Psoas muscle (tissue), 8 donors: ENCODE results near the gene RAB25. TPM values are rescaled to one million over a fixed set of nuclear protein-coding genes. Genes with fewer than 3 reads are reported as not detected.

ENCODE experiments used
- ATAC-seq, 4 donors: fragments of 200-7000 bp; cut with Tn5 transposase; one replicate each; pipeline ENCODE4 v1.9.1; 2020; ENCODE audit warnings: moderate library complexity in 3 of 4, mild to moderate bottlenecking in 2 of 4
- DNase-seq, 2 donors: peaks; one replicate each; pipeline ENCODE4 v3.0.0-alpha.2; 2020
- H3K27ac ChIP-seq: fragments of 200-600 bp; one replicate; pipeline ENCODE4 v1.8.0; 2022
- H3K27me3 ChIP-seq, 3 donors: fragments of 200-600 bp in 1 of 3; one replicate each; pipeline versions ENCODE4 v1.6.1 to v1.8.0; 2013 to 2022; ENCODE audit warnings: low read length in 2 of 3, mild to moderate bottlenecking in 2 of 3, moderate library complexity in 1 of 3; ENCODE audit not compliant: insufficient read depth in 3 of 3
- H3K36me3 ChIP-seq, 2 donors: fragments of 200-600 bp in 1 of 2; one replicate each; pipeline versions ENCODE4 v1.6.1 to v1.8.0; 2013 to 2022; ENCODE audit warnings: low read depth in 1 of 2, mild to moderate bottlenecking in 1 of 2, moderate library complexity in 1 of 2; ENCODE audit not compliant: insufficient read depth in 1 of 2
- H3K4me1 ChIP-seq: fragments of 200-600 bp; one replicate; pipeline ENCODE4 v1.8.0; 2022
- H3K4me3 ChIP-seq: fragments of 200-600 bp; one replicate; pipeline ENCODE4 v1.8.0; 2022; ENCODE audit warnings: mild to moderate bottlenecking
- H3K9me3 ChIP-seq: fragments of 200-600 bp; one replicate; pipeline ENCODE4 v1.8.0; 2022
- WGBS, 3 donors: extraction: QIAGEN DNeasy Blood & Tissue Kit; methylation state at CpG; one replicate each; pipeline versions ENCODE4 v1.1.6 to v1.1.7; 2013; 5-methylcytosine and 5-hydroxymethylcytosine counted together
- intact Hi-C, 2 donors: fragments of 100-400 bp; cut with DNase I; formaldehyde crosslinking; loops; one replicate each; pipeline versions ENCODE4 v1.11.0 to v1.14.2; 2022
- polyA plus RNA-seq, 3 donors: library from polyadenylated mRNA; stranded (reverse); fragments of 200-250 nt; gene quantifications; one replicate each; pipeline ENCODE4 v1.2.3, GENCODE V29; 2013
- total RNA-seq, 4 donors: library from RNA; stranded (reverse); fragmentation: NEBNext Ultra II Directional in 2 of 4; extraction: Animal tissue kit (Norgen Biotek cat#: 25700) in 2 of 4; gene quantifications; one replicate each; pipeline versions ENCODE4 v1.2.1 to v1.2.4, GENCODE V29; 2021 to 2023
- TF ChIP-seq, protein P1 (sequence below): fragments of 200-600 bp; IDR thresholded peaks from one replicate; pipeline ENCODE4 v1.8.0; 2022; ENCODE audit warnings: antibody characterized with exemption
- donor health status: healthy with polysubstance abuse.
- donor health status: DM: no; HTN: no; CAD: no; lungs with moderate emphysema.
- donor health status: Bipolar disorder and iron deficiency.
- donor health status: healthy.
- donor health status: DM: yes; HTN: yes; CAD: no.
- donor health status: DM: no; HTN: no; CAD: no.
- donor health status: DM: no; HTN: no; CAD: no.
- donor health status: DM: yes; HTN: yes; CAD: no.

RAB25 gene
- total and polyA plus RNA-seq, 7 donors, result 0.07 to 0.34 (median 0.13) TPM; not detected in 4

DNA sequence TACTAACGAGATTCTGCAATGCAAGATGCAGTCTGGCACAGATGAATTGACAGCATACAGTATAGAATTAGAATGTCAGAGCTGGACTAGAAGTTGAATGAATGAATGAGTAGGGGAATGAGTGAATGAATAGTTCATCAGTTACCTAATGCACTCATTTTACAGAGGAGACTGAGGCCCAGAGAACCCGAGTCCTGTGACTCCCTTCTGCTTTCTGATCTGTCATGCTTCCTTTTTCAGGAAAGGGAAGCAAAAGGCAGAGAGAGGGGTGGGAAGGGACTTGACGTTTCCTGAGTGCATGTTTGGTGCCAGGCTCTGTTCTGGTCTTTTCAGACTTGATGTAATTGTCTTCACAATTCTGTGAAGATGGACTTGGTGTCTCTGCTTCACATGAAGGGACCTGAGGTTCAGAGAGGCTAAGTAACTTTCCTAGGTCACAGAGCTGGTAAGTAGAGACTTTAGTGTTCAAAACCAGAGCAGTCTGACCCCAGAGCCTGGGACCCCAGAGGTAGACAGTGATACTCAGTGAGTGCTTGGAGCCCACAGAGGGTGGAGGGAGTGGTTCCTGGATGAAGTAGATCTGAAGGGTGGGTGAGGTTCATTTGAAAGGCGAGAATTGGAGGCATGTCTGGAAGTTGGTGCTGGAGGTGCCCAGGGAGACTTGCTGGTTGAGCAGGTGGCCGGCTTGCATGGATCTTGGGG is 29.3 kb downstream of the RAB25 start:
- DNase-seq (no peak), ATAC-seq (peak in 3 of 4 donors; percentile 14 to 38 (median 32))
- intact Hi-C loops, result loop anchor here (1.0 to 2.0 kb wide), 2 partner anchors 135 kb away; no protein-coding TSS in a partner anchor
- 35 to 40% (median 37%) methylated on average over 5 of the region's 5 CpGs for WGBS, 3 donors
- H3K27me3 ChIP-seq, result no peaks in the 10 kb centered on the region
- H3K4me3 ChIP-seq, result no peak overlapping the region
- no peaks in the 10 kb centered on the region for H3K9me3 ChIP-seq
- no peaks in the 10 kb centered on the region for H3K4me1 ChIP-seq
- TF ChIP-seq, protein P1, sequence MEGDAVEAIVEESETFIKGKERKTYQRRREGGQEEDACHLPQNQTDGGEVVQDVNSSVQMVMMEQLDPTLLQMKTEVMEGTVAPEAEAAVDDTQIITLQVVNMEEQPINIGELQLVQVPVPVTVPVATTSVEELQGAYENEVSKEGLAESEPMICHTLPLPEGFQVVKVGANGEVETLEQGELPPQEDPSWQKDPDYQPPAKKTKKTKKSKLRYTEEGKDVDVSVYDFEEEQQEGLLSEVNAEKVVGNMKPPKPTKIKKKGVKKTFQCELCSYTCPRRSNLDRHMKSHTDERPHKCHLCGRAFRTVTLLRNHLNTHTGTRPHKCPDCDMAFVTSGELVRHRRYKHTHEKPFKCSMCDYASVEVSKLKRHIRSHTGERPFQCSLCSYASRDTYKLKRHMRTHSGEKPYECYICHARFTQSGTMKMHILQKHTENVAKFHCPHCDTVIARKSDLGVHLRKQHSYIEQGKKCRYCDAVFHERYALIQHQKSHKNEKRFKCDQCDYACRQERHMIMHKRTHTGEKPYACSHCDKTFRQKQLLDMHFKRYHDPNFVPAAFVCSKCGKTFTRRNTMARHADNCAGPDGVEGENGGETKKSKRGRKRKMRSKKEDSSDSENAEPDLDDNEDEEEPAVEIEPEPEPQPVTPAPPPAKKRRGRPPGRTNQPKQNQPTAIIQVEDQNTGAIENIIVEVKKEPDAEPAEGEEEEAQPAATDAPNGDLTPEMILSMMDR, result no peak
- H3K27ac ChIP-seq, result no peak overlapping the region
- no peaks in the 10 kb centered on the region for H3K36me3 ChIP-seq

DNA sequence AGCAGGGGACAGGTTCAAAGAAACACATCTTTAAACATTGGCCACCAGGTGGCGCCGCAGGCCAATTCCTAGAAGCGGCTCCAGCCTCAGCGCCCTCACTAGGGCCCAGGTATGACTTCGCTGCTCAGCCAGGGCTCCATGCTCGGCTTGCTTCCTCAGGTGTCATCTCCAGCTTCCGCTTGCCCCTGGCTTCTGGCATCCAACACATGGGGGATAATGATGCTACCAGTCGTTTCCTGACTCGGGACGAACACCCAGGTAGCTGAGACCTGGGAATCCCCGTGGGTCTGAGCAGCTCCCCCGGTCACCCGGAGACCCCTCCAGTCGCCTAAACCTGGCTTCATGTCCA is 29.9 kb downstream of the RAB25 start:
- Histone ChIP-seq H3K36me3 (no peaks in the 10 kb centered on the region), H3K9me3 (no peaks in the 10 kb centered on the region), H3K4me1 (no peaks in the 10 kb centered on the region), H3K4me3 (no peak overlapping the region), H3K27me3 (no peaks in the 10 kb centered on the region), H3K27ac (no peak overlapping the region)
- ATAC-seq (peak; percentile 88 to 96 (median 90)), DNase-seq (peak; percentile 85 to 92)
- TF ChIP-seq, protein P1, result peak; percentile 93
- 40 to 41% (median 41%) methylated on average over 13 to 14 of the region's 14 CpGs for WGBS, 3 donors
- intact Hi-C loops, result loop anchor here (1.0 to 2.0 kb wide), 2 partner anchors 134 kb away; no protein-coding TSS in a partner anchor

DNA sequence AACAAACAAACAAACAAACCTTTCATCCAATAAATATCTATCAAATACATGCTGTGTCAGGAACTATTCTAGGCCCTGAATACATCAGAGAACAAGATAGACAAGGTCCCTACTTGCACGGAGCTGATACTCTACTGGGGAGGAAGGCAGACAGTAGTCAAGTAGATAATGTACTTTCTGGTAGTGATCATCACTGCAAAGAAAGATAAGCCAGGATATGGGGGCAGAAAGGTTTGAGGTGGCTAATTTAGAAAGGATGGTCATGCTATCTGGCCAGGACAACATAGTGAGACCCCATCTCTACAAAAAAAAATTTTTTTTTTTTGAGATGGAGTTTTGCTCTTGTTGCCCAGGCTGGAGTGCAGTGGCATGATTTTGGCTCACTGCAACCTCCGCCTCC is 30.6 kb downstream of the RAB25 start:
- ATAC-seq (no peak), DNase-seq (no peak)
- H3K4me3 ChIP-seq, result no peak overlapping the region
- intact Hi-C loops, result loop anchor here in 1 of 2 donors (2.0 kb wide), 1 partner anchor 133 kb away; no protein-coding TSS in a partner anchor
- no peaks in the 10 kb centered on the region for H3K9me3 ChIP-seq
- H3K27me3 ChIP-seq, result no peaks in the 10 kb centered on the region
- H3K36me3 ChIP-seq, result no peaks in the 10 kb centered on the region
- peaks cover 7% of the 10 kb centered on the region for H3K4me1 ChIP-seq
- 71 to 75% (median 74%) methylated on average over 2 of the region's 2 CpGs for WGBS, 3 donors
- no peak overlapping the region for H3K27ac ChIP-seq
- TF ChIP-seq, protein P1, result no peak

DNA sequence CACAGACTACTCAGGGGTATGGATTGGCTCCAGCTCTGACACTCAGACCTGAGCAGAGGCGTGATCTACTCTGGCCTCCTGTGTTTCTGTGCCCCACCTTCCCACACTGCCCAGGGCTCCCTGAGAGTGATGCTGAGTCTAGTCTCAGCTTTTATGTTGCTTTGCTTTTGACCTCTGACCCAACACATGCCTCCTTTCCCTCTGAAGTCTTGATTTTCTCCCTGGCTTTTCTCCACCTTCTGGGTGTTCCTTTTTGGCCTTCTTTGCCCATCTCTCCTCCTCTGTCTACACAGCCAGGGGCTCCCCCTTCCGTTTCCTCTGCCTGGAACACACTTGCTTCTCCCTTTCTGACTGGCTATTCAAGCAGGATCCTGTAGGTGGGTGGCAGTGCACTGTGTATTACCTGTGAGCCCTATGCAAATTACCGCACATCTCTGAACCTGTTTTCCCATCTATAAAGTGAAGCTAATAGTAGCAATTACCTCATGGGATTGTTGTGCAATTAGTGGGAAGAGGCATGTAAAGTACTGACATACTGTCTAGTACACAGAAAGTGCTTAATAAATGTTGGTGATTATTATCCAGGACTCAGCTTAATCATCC is 35.0 kb downstream of the RAB25 start:
- Histone ChIP-seq H3K27me3 (no peaks in the 10 kb centered on the region), H3K4me3 (no peak overlapping the region), H3K36me3 (no peaks in the 10 kb centered on the region), H3K4me1 (peaks cover 17% of the 10 kb centered on the region), H3K27ac (peak overlapping the region; percentile 53), H3K9me3 (no peaks in the 10 kb centered on the region)
- TF ChIP-seq, protein P1, result no peak
- DNase-seq, result no peak
- peak in 2 of 4 donors; percentile 7 to 21 for ATAC-seq
- intact Hi-C loops, result loop anchor here (1.0 to 2.0 kb wide), 2 partner anchors 34 to 35 kb away; no protein-coding TSS in a partner anchor
- WGBS, 3 donors, result 86 to 89% (median 87%) methylated on average over 3 of the region's 3 CpGs
